C4-2B (cell line): ENCODE measurements around the gene TOX2.

Source experiments
- CTCF ChIP-seq: fragments of 450-650 bp; conservative IDR thresholded peaks from 2 replicates; pipeline ENCODE4 v1.5.1; 2017; ENCODE audit warnings: mild to moderate bottlenecking
- ZFX ChIP-seq: fragments of 450-650 bp; IDR thresholded peaks from 2 replicates; pipeline ENCODE4 v1.6.1; 2017

DNA sequence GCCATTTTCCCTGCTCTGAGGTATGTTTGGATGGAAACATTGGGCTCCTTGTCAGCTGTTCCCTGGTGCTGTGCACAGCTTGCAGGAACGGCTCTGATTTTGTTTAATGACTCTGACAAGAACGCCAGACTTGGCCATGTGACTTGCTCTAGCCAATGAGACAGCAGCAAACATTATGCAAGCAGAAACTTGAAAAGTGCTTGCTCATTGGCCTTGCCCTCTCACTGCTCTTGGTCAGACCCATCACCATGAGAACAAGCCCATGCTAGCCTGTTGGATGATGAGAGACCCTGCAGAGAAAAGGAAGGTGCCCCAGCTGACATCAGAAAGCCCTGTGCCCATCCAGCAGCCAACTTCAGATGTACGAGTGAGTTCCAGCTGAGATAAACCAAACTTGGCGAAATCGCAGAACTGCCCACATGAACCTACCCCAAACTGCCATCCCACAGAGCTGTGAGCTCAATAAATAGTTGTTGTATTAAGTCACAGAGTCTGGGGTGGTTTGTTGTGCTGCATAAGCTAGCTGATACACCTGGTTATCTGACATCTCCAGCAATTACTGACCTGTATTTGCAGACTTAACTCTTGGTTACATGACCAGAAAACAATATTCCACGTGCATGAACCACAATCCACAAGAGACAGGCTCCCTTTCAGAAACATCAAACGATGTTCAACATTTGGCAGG lies 175.5 kb downstream of the TOX2 start:
- no peak for TF ChIP-seq CTCF
- TF ChIP-seq ZFX, result no peak
